Spleen (tissue), 11 donors: ENCODE measurements around the gene FOXP1. TPM values are rescaled to one million over a fixed set of nuclear protein-coding genes. Genes with fewer than 3 reads are reported as not detected.

ENCODE experiments used
- DNase-seq: peaks from one replicate; pipeline ENCODE4 v3.0.0-alpha.2; 2020
- H3K27ac ChIP-seq, 8 donors: fragments of 200-600 bp; sonication (generic) in 7 of 8; 1 replicate in 4 of 8; 2 replicates in 4 of 8; pipeline versions ENCODE4 v1.5.0 to v1.8.0; 2016 to 2021; ENCODE audit warnings: inconsistent platforms in 4 of 8, mild to moderate bottlenecking in 4 of 8, moderate library complexity in 1 of 8
- H3K27me3 ChIP-seq, 7 donors: fragments of 200-600 bp; sonication (generic) in 6 of 7; replicated peaks in 1 of 7; 1 replicate in 4 of 7; 2 replicates in 3 of 7; pipeline versions ENCODE4 v1.5.0 to v1.8.0; 2016 to 2021; ENCODE audit warnings: inconsistent platforms in 3 of 7, mild to moderate bottlenecking in 1 of 7
- H3K36me3 ChIP-seq, 6 donors: fragments of 200-600 bp; sonication (generic) in 5 of 6; 1 replicate in 4 of 6; 2 replicates in 2 of 6; pipeline versions ENCODE4 v1.5.0 to v1.8.0; 2016 to 2021; ENCODE audit warnings: inconsistent platforms in 2 of 6
- H3K4me1 ChIP-seq, 6 donors: fragments of 200-600 bp; sonication (generic) in 5 of 6; 1 replicate in 3 of 6; 2 replicates in 3 of 6; pipeline versions ENCODE4 v1.5.0 to v1.8.0; 2016 to 2021; ENCODE audit warnings: inconsistent platforms in 3 of 6
- H3K4me3 ChIP-seq, 8 donors: fragments of 200-600 bp; sonication (generic) in 7 of 8; 1 replicate in 4 of 8; 2 replicates in 4 of 8; pipeline versions ENCODE4 v1.5.0 to v1.8.0; 2016 to 2021; ENCODE audit warnings: inconsistent platforms in 4 of 8, mild to moderate bottlenecking in 4 of 8, moderate library complexity in 2 of 8
- H3K9me3 ChIP-seq, 8 donors: fragments of 200-600 bp; sonication (generic) in 7 of 8; 1 replicate in 4 of 8; 2 replicates in 4 of 8; pipeline versions ENCODE4 v1.5.0 to v1.8.0; 2016 to 2021; ENCODE audit warnings: inconsistent platforms in 4 of 8
- CTCF ChIP-seq, 11 experiments: fragments of 200-600 bp in 7 of 11; fragments of 450-650 bp in 4 of 11; sonication (generic) in 4 of 11; IDR thresholded peaks in 8 of 11; conservative IDR thresholded peaks in 3 of 11; 1 replicate in 7 of 11; 2 replicates in 4 of 11; pipeline versions ENCODE4 v1.4.0 to v1.8.0; 2016 to 2021; ENCODE audit warnings: antibody characterized with exemption in 11 of 11, inconsistent platforms in 4 of 11, mild to moderate bottlenecking in 1 of 11
- POLR2A ChIP-seq, 3 donors: fragments of 450-650 bp; IDR thresholded peaks; one replicate each; pipeline ENCODE4 v1.5.1; 2017; ENCODE audit warnings: antibody characterized with exemption in 3 of 3, mild to moderate bottlenecking in 1 of 3
- POLR2AphosphoS5 ChIP-seq, 3 donors: sonication (generic); formaldehyde crosslinking; IDR thresholded peaks; one replicate each; pipeline ENCODE4 v1.5.1; 2017; ENCODE audit warnings: antibody characterized with exemption in 3 of 3
- WGBS, 5 donors: extraction: QIAGEN DNeasy Blood & Tissue Kit in 3 of 5; methylation state at CpG; one replicate each; pipeline versions ENCODE4 v1.1.5 to v1.1.7; 2013 to 2018; 5-methylcytosine and 5-hydroxymethylcytosine counted together
- intact Hi-C: fragments of 100-400 bp; cut with DNase I; formaldehyde crosslinking; loops from one replicate; pipeline ENCODE4 v1.15.0; 2023; ENCODE audit warnings: low total_unique reads
- polyA plus RNA-seq, 3 donors: library from polyadenylated mRNA; stranded (reverse); fragments of 200-250 nt; gene quantifications; one replicate each; pipeline ENCODE4 v1.2.1, GENCODE V29; 2013
- total RNA-seq, 7 donors: library from RNA; depleted of rRNA in 3 of 7; stranded (reverse); fragments of >200 nt in 3 of 7; fragmentation: NEBNext Ultra II Directional in 4 of 7; extraction: Animal tissue kit (Norgen Biotek cat#: 25700) in 4 of 7; gene quantifications; one replicate each; pipeline versions ENCODE4 v1.1.0 to v1.2.1, GENCODE V29; 2016 to 2021
- donor health status: healthy with polysubstance abuse.
- donor health status: DM: no; HTN: no; CAD: no; lungs with moderate emphysema.
- donor health status: DM: no; HTN: no; CAD: no.
- donor health status: Bipolar disorder and iron deficiency.
- donor health status: healthy.
- donor health status: DM: no; HTN: no; CAD: no.
- donor health status: DM: yes; HTN: yes; CAD: no.

FOXP1 gene
- total and polyA plus RNA-seq, 10 donors: 11.1 to 202 (median 153) TPM

- intact Hi-C loops: no loop called here
- Histone ChIP-seq H3K27ac (no peak overlapping the region), H3K36me3 (no peaks in the 10 kb centered on the region), H3K27me3 (no peaks in the 10 kb centered on the region), H3K4me1 (peaks cover 0 to 20% (median 2%) of the 10 kb centered on the region in 6 donors), H3K4me3 (no peak overlapping the region), H3K9me3 (no peaks in the 10 kb centered on the region)
- DNase-seq: no peak
- TF ChIP-seq POLR2A (IDR thresholded peaks at IDR 0.05) (no peak), POLR2AphosphoS5 (IDR thresholded peaks at IDR 0.05) (no peak), CTCF (IDR thresholded peaks at IDR 0.05 in 8 of 11, conservative IDR thresholded peaks at IDR 0.05 in 3 of 11) (no peak)
- WGBS, 5 donors: 77 to 91% (median 89%) methylated on average over 11 of the region's 11 CpGs
These were observed 436.9 kb downstream of the FOXP1 start for GRCh38 chr3:71146673-71147072.

- DNase-seq: no peak
- H3K27ac ChIP-seq: no peak overlapping the region
- peaks cover 0 to 20% (median 2%) of the 10 kb centered on the region in 6 donors for H3K4me1 ChIP-seq
- 88 to 95% (median 93%) methylated on average over 4 of the region's 4 CpGs for WGBS, 5 donors
- H3K4me3 ChIP-seq: no peak overlapping the region
- no peaks in the 10 kb centered on the region for H3K36me3 ChIP-seq
- no peaks in the 10 kb centered on the region for H3K9me3 ChIP-seq
- H3K27me3 ChIP-seq: no peaks in the 10 kb centered on the region
- intact Hi-C loops: no loop called here
- TF ChIP-seq CTCF (IDR thresholded peaks at IDR 0.05 in 8 of 11, conservative IDR thresholded peaks at IDR 0.05 in 3 of 11) (no peak), POLR2A (IDR thresholded peaks at IDR 0.05) (no peak), POLR2AphosphoS5 (IDR thresholded peaks at IDR 0.05) (no peak)
These were observed 437.6 kb downstream of the FOXP1 start for GRCh38 chr3:71145954-71146353.

- Histone ChIP-seq H3K4me3 (no peak overlapping the region), H3K27me3 (no peaks in the 10 kb centered on the region), H3K4me1 (peaks cover 0 to 16% (median 2%) of the 10 kb centered on the region in 6 donors), H3K9me3 (no peaks in the 10 kb centered on the region), H3K36me3 (no peaks in the 10 kb centered on the region), H3K27ac (no peak overlapping the region)
- DNase-seq: no peak
- 82 to 91% (median 84%) methylated on average over 9 of the region's 9 CpGs for WGBS, 5 donors
- intact Hi-C loops: no loop called here
- no peak for TF ChIP-seq POLR2AphosphoS5 (IDR thresholded peaks at IDR 0.05)
- no peak for TF ChIP-seq POLR2A (IDR thresholded peaks at IDR 0.05)
- TF ChIP-seq CTCF (IDR thresholded peaks at IDR 0.05 in 8 of 11, conservative IDR thresholded peaks at IDR 0.05 in 3 of 11): no peak
These were observed 438.8 kb downstream of the FOXP1 start for GRCh38 chr3:71144525-71145253.

GRCh38 chr3:71143493-71143892, 440.0 kb downstream of the FOXP1 start:
- WGBS, 5 donors: 93 to 99% (median 95%) methylated on average over 4 of the region's 4 CpGs
- Histone ChIP-seq H3K4me3 (no peak overlapping the region), H3K9me3 (no peaks in the 10 kb centered on the region), H3K27me3 (no peaks in the 10 kb centered on the region), H3K36me3 (no peaks in the 10 kb centered on the region), H3K27ac (no peak overlapping the region), H3K4me1 (peaks cover 0 to 16% (median 2%) of the 10 kb centered on the region in 6 donors)
- DNase-seq: no peak
- TF ChIP-seq POLR2A (IDR thresholded peaks at IDR 0.05) (no peak), CTCF (IDR thresholded peaks at IDR 0.05 in 8 of 11, conservative IDR thresholded peaks at IDR 0.05 in 3 of 11) (no peak), POLR2AphosphoS5 (IDR thresholded peaks at IDR 0.05) (no peak)
- intact Hi-C loops: no loop called here
